H7 (cell line): ENCODE data around the gene C22orf15. TPM values are rescaled to one million over a fixed set of nuclear protein-coding genes. Genes with fewer than 3 reads are reported as not detected.

Experiments used
- DNase-seq: peaks from one replicate; pipeline ENCODE4 v3.0.0; 2012
- H3K27me3 ChIP-seq: 2 replicates; pipeline ENCODE4 v1.6.0; 2011; ENCODE audit warnings: mild to moderate bottlenecking, low read length; ENCODE audit not compliant: control insufficient read depth, insufficient read depth
- H3K36me3 ChIP-seq: replicated peaks from 2 replicates; pipeline ENCODE4 v1.5.1; 2011; ENCODE audit warnings: low read length; ENCODE audit not compliant: control insufficient read depth, insufficient read depth
- H3K4me3 ChIP-seq: 2 replicates; pipeline ENCODE4 v1.5.1; 2011; ENCODE audit warnings: low read depth, mild to moderate bottlenecking, control low read depth, low read length, moderate library complexity; ENCODE audit not compliant: insufficient read depth
- total RNA-seq: library from RNA; depleted of rRNA; stranded (reverse); fragments of >200 nt; shearing (Covaris generic); gene quantifications from 2 replicates; pipeline ENCODE4 v1.2.3, GENCODE V29; 2014

C22orf15 gene
- total RNA-seq, 1 experiment from 2014 or later = 1.8 TPM

DNA sequence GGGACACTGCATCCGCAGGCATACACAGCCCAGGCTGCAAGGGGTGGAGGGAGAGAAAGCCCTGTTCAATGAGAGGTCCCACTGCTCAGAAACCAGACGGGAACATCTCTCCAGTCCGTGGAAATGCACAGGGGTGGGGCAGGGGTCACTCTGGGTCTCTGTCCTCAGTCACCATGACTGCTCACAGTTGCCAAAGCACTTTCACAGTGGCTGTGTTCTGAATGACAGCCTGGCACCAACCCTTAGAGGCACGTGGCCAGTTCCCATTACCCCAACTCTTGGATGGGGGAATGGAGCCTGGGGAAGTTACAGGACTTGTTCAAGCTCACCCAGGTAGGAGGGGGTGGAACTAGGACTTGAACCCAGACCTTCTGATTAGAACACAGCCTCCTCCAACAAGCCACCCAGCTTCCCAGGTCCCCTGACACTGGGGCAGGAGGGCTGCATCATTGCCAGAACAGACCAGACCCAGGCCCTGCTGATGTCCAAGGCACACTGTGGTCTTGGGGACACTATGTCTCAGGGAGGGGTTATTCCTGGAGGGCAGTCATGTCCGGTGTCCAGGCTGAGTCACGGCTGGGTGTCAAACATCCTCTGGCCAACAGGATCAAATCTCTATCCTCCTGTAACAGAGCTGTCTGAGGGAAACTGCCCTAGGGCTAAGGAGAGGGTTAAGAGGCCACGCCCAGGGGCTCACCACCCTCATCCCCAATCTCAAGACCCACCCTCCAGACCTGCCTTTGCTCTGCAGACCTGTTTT is 20.1 kb upstream of the C22orf15 start:
- peak; percentile 10 for DNase-seq
- no peaks in the 10 kb centered on the region for H3K27me3 ChIP-seq
- H3K36me3 ChIP-seq = peaks cover 12% of the 10 kb centered on the region
- no peak overlapping the region for H3K4me3 ChIP-seq

DNA sequence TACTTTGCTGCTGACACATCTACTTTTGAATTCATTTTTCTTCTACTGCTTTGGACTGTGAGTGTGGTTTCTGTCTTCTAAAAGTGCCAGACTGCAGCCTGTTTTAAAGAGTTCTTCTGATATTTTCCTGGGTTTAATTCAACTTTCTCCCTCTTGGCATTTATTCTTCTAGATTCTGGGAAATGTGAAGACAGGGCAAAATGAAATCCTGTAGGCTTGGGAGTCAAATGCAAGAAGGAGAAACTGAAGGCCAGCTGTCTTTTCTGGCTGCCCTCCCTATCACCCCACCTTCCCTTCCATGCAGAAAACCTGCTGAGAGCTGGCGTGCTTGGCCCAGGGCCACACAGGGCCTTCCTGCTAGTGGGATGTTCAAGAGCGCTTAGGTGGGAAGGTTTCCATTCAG is 19.5 kb upstream of the C22orf15 start:
- no peak for DNase-seq
- peaks cover 12% of the 10 kb centered on the region for H3K36me3 ChIP-seq
- H3K27me3 ChIP-seq = no peaks in the 10 kb centered on the region
- no peak overlapping the region for H3K4me3 ChIP-seq

DNA sequence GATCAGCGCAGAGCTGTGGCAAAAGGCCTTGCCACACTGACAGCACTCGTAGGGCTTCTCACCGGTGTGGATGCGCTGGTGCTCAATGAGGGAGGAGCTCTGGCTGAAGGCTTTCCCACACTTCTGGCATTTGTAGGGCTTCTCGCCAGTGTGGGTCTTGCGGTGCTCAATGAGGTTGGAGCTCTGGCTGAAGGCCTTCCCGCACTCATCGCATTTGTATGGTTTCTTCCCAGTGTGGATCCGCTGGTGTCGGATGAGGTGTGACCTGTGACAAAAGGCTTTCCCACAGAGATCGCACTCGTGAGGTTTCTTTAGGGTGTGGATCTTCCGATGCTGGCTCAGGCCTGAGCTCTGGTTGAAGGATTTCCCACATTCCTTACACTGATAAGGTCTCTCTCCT is 18.8 kb upstream of the C22orf15 start:
- no peak overlapping the region for H3K4me3 ChIP-seq
- DNase-seq = no peak
- peaks cover 12% of the 10 kb centered on the region for H3K36me3 ChIP-seq
- H3K27me3 ChIP-seq = no peaks in the 10 kb centered on the region

DNA sequence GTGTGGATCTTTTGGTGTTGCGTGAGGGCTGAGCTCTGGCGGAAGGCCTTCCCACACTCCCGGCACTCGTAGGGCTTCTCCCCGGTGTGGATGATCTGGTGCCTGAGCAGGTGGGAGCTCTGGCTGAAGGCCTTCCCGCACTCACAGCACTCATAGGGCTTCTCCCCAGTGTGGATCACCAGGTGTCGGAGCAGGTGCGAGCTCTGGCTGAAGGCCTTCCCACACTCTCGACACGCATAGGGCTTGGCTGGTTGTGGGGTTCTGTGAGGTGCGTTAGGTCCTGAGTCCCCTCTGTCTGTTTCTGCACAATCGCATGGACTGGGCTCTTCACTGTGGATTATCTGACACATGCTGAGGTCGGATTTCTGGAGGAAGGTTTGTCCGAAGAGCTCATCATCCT is 18.3 kb upstream of the C22orf15 start:
- peak; percentile 7 for DNase-seq
- Histone ChIP-seq H3K36me3 (peaks cover 12% of the 10 kb centered on the region), H3K4me3 (no peak overlapping the region), H3K27me3 (no peaks in the 10 kb centered on the region)

DNA sequence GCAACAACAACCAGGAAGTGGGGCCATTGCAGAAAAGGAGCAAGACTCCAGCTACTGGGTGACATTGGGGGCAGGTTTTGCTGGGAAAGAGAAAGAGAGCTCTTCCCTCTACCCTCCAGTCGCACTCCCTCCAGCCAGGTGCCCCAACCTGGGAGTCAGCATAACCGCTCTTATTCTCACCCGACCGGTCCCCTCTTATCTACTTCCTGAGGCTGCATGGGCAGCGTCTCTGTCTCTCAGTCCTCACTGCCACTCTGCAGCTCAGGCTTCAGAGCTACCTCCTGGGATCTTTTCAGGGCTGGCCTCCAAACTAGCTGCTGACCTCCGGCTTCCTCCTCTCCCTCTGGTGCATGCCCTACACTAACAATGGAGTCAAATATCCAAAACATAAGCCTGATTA is 17.0 kb upstream of the C22orf15 start:
- Histone ChIP-seq H3K27me3 (no peaks in the 10 kb centered on the region), H3K4me3 (no peak overlapping the region), H3K36me3 (peaks cover 12% of the 10 kb centered on the region)
- peak; percentile 26 for DNase-seq

DNA sequence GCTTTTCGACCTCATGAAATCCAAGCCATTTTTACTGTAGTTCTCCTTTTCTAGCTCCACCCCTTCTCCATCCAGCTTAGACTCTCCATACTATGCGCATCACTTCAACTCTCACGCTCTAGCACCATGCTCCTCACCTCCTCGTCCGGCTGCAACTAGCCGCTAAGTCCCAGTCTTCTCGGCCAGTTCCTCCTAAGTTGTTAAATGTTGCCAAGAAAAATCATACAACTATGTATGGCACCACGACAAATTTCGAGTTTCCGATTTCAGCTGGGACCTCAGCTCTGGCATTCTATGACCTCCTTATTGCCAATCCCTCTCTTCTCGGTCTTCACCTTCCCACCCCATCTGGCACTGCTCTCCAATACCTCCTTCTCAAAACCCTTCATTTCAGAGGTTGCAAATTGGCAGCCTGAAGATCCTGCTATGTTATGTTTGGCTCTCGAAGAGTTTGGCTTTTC is 12.9 kb upstream of the C22orf15 start:
- no peaks in the 10 kb centered on the region for H3K27me3 ChIP-seq
- DNase-seq = peak; percentile 42

DNA sequence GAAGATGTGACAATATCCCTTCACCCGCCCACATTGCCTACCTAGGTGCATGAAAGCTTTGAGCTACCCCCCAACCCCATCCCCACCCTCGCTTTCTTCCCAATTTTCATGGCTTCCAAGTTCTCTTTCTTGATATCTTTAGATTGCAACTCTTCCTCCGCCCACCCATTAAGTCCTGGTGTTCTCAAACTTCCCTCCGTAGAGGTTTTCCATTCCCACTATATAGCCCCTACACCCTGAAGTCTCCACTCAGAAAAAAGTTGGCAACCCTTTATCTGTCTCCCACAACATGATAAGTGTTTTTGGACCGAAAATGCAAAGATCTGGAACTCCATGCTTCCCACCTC is 12.4 kb upstream of the C22orf15 start:
- H3K4me3 ChIP-seq = peak overlapping the region; percentile 67
- no peaks in the 10 kb centered on the region for H3K27me3 ChIP-seq
- no peaks in the 10 kb centered on the region for H3K36me3 ChIP-seq
- no peak for DNase-seq

More for the DNA sequence above, 12.9 kb upstream of the C22orf15 start:
- Histone ChIP-seq H3K36me3 (peaks cover under 1% of the 10 kb centered on the region), H3K4me3 (no peak overlapping the region)

DNA sequence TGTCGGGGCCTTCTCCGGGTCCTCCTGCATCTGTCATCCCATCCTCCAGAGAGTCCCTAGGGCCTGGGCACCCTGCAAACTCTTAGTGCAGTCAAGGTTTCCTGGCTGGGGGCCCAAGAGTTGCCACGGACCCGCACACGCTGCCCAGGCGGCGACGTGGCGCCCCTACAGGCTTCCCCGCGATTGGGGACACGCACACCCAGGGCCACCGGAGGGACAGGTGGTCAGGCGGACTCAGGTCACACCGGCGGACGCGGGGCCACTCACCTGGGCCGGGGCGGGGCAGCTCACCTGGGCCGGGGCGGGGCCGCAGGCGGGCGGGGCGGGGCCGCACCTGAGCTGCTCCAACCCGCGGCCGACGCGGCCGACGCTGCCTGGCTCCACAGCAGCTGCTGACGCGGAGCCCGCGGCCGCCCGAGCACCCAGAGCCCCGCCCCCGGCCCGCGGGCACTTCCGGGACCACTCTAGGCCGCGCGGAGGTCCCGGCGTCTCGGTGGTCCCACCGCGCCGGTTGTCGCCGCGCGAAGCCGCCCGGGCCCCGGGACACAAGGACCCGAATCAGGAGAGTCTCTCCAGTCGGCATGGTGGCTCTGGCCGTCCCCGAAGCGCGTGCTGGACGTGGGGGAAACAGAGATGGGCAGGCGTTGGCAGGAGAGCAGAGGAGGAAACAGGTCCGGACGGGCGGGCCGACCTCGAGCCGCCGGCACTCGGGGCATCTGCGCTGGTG is 11.9 kb upstream of the C22orf15 start, which contains the start of gene ZNF70:
ZNF70 (minus strand) TSS at position 399 of the 727 bp plus-strand sequence. CDS start 5,972 bp downstream, outside the sequence.
- peak within 1 kb of the TSS; percentile 95 for H3K4me3 ChIP-seq
- H3K27me3 ChIP-seq = no peaks in the 10 kb centered on the region
- no peaks in the 10 kb centered on the region for H3K36me3 ChIP-seq
- DNase-seq = peak; percentile 99

DNA sequence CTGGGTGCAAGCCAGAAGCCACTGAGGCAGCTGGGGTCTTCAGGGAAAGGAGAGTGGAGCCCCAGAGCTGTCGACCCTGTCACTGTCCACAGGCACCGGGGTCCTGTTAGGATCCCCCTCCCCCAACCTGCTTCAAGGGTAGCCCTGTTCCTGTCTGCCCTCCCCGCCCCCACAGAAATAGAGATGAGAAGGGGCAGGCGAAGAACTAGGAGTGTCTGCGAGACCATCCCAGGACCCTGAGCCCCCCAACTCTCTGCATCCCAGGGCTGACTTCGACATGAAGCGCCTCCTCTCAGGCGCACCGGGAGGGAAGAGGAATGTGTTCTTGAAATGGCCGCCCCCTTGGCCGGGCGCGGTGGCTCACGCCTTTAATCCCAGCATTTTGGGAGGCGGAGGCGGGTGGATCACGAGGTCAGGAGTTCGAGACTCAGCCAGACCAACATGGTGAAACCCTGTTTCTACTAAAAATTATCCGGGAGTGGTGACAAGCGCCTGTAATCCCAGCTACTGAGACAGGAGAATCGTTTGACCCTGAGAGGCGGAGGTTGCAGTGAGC is 11.3 kb upstream of the C22orf15 start:
- no peaks in the 10 kb centered on the region for H3K36me3 ChIP-seq
- no peaks in the 10 kb centered on the region for H3K27me3 ChIP-seq
- H3K4me3 ChIP-seq = peak overlapping the region; percentile 95
- peak; percentile 84 for DNase-seq

DNA sequence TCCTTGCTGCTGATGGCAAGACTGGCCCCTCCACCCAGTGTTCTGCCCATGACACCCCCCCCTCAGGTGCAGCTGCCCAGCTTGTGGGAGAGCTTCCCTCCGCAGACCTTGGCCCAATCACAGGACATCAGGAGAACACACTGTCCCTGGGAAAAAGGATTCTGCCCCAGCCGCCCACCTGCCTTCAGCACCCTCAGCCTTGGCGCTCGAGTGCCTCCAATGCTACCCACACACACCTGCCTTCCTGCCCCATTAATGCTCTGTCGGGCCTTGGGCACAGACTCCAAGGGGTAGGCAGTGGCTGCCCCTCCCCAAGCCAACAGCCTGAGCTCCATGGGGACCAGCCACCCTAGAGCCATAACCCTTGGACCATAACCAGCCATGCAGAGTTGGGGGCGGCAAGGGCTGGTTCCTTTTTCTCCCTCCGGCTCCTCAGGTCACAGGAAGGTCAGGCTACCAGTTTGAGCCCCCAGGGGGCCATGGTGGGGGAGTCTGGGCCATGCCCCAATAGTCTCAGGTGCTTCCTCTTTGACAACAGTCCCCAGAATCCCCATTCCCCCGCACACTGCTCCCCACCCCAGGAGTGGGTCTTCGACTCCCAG is 10.6 kb upstream of the C22orf15 start:
- Histone ChIP-seq H3K36me3 (no peaks in the 10 kb centered on the region), H3K4me3 (peak overlapping the region; percentile 95; the same call in 1 of the 2 replicates), H3K27me3 (no peaks in the 10 kb centered on the region)
- DNase-seq = peak; percentile 57

DNA sequence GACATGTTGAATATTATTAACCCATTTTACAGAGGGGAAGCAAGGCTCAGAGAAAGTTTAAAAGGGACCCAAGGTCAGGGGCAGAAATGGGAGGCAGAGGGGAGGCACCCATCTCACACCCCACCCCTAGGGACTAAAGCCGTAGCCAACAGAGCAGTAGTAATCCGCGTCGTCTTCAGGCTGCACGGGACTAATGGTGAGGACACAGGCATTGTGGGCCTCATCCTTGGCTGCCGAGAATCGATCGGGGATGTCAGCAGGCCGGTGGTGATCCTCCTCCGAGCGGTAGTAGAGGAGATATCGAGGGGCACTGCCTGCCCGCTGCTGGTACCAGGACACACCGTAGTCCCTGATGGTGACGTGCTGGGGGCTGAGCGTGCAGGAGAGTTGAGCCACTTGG is 10.0 kb upstream of the C22orf15 start:
- Histone ChIP-seq H3K36me3 (no peaks in the 10 kb centered on the region), H3K4me3 (no peak overlapping the region), H3K27me3 (no peaks in the 10 kb centered on the region)
- no peak for DNase-seq

DNA sequence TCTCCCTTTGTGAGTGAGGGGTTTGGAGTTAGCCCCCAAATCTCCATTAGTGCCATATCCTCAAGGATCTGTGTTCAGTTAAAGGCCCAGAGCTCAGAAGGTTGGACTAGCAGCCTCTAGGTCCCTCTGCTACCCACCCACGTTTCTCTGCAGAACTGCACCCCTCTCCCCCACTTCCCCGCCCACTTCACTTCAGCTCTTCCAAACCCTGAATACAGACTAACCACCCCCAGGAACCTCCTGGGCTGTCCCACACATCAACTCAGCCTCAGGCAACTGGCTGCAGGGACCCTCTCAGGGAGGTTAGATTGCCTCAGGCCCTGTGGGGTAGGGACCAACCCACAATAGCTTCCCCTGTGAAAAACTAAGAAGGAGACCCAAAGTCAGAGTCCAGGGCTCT is 9.4 kb upstream of the C22orf15 start:
- DNase-seq = no peak
- no peaks in the 10 kb centered on the region for H3K36me3 ChIP-seq

DNA sequence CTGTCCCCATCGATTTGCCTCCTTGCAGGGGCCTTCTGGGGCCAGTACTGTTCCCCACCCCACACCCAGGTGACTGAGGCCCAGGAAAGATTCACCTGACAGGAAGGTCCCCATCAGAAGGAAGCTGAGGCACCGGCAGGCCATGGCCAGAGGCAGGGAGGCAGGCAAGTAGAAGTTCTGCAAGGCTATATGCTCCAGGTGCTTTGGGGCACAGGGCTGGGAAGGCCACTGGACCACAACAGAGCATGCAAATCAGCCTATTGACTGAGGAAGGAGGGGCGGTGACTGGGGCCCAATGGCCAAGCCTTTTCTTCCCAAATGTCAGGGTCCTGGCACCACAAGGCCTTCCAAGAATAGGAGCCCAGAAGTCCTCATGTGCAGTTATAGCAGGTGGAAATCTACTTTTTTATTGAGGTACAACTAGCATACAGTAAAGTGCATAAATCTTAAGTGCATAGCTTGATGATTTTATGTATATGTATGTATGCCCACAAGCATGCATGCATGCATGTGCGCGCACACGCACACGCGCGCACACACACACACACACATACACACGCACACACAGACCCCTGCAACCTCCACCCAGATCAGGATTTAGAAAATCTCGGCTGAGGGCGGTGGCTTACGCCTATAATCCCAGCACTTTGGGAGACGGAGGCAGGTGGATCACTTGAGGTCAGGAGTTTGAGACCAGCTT is 8.4 kb upstream of the C22orf15 start, which contains the start of gene VPREB3:
VPREB3 (minus strand) TSS at position 206 of the 700 bp plus-strand sequence; CDS start at position 144, 62 bp downstream.
- H3K27me3 ChIP-seq = no peaks in the 10 kb centered on the region
- H3K36me3 ChIP-seq = no peaks in the 10 kb centered on the region
- peak; percentile 60 for DNase-seq
- H3K4me3 ChIP-seq = no peak within 1 kb of the TSS

More for the DNA sequence above, 9.4 kb upstream of the C22orf15 start:
- H3K27me3 ChIP-seq = no peaks in the 10 kb centered on the region
- H3K4me3 ChIP-seq = no peak overlapping the region
